ENCODE results near the gene DLX5.

GRCh38 chr7:97003262-97004246, 21.1 kb downstream of the DLX5 start:
- TF ChIP-seq CTCF (IDR thresholded peaks at IDR 0.05) (no peak), EZH2 (IDR thresholded peaks at IDR 0.05; ENCODE audit: borderline replicate concordance, insufficient read depth, low read depth, low read length, poor library complexity, severe bottlenecking) (no peak)
